ENCODE data around the gene NOS1AP.

The NOS1AP gene

GRCh38 chr1:162359523-162360236, 290.2 kb downstream of the NOS1AP start:
- in situ Hi-C loops (cut with MboI; ENCODE audit: low sequenced_read_pairs): no loop called here

- in situ Hi-C loops (cut with MboI; ENCODE audit: low sequenced_read_pairs): no loop called here
Observed at GRCh38 chr1:162360237-162360873, 290.9 kb downstream of the NOS1AP start.

GRCh38 chr1:162360874-162361260, 291.4 kb downstream of the NOS1AP start:
- in situ Hi-C loops (cut with MboI; ENCODE audit: low sequenced_read_pairs): no loop called here

- in situ Hi-C loops (cut with MboI; ENCODE audit: low sequenced_read_pairs): no loop called here
Observed at GRCh38 chr1:162361349-162361748, 291.9 kb downstream of the NOS1AP start.

- in situ Hi-C loops (cut with MboI; ENCODE audit: low sequenced_read_pairs): no loop called here
Observed at GRCh38 chr1:162363823-162364222, 294.3 kb downstream of the NOS1AP start.

DNA sequence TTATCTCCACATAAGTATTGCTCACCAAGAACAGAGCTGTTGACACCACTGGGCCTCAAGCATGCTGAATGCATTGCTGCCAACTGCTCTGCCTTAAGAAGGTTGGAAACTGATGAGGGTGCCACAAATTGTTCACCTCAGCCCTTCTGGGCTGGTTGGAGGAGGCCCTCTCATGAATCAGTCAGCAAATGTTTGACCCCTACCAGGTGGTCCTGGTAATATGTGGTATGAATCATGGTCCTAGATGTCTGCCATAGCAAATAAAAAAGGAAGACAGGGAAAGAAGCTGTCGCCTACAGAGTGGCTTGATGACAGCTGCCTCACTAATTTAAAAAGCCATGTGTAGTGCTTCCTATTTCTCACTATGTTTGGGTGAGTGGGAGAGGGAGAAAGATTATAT, 295.0 kb downstream of the NOS1AP start:
- in situ Hi-C loops (cut with MboI; ENCODE audit: low sequenced_read_pairs): no loop called here

DNA sequence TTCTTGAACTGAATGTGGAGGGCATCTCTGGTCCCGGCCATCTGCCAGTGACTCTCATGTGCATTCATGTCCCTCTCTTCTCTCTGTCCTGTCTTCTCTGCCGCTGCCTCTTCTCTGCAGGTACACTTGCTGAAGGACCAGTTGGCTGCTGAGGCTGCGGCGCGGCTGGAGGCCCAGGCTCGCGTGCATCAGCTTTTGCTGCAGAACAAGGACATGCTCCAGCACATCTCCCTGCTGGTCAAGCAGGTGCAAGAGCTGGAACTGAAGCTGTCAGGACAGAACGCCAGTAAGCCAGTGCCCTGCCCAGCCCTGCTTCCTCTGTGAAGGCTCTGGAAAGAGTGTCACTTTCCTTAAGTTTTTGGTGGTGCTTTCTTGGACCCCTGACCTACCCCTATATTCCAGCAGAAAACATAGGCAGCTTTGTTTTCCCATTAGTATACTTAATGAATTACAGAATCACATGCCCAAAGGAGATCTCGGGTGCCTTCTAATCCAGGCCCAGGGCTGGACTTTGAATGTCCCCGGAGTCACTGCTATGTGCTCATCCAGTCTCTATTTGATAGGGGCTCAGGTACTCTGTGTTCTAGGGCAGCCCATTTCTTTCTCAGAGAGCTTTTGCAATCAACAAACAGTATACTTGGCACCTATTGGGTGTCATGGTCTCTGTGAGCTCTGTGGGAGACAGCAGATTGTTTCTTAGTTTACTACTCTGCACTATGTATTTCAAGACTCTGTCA, 296.0 kb downstream of the NOS1AP start:
- in situ Hi-C loops (cut with MboI; ENCODE audit: low sequenced_read_pairs): no loop called here

DNA sequence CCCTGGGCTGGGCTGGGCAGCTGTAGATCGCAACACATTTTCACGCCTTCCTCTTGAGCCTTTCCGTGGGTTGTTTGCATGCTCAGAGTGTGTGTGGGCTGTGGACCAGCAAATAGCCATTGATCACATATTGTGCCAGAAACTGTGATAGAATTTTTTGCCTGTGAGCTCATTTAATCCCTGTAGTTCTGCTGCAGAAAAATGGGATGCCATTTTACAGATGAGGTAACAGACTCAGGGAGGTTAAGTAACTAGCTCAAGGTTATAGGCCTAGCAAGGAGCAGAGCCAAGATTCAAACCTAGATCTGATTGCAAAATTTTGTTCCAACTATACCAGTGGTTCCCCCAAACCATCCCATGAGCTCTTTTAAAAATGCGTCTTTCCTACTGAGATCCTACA, 296.7 kb downstream of the NOS1AP start:
- in situ Hi-C loops (cut with MboI; ENCODE audit: low sequenced_read_pairs): no loop called here

DNA sequence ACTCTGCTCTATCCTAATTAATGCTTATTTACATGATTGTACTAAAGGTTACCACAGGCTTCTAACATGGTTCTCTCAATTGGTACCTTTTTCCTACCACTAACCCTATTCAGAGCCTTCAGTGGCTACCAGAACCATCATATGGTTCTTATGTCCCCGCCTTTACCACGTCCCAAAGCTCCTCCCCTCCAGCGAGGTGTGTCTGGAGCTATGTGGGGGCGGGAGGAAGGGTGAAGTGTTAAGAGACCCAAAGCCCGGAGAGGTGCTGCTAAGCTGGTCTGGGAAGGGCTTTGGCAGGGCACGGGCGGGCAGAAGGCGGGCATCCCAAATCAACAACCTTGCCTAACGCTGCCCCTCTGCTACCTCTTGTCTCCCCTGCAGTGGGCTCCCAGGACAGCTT, 297.2 kb downstream of the NOS1AP start:
- in situ Hi-C loops (cut with MboI; ENCODE audit: low sequenced_read_pairs): no loop called here

DNA sequence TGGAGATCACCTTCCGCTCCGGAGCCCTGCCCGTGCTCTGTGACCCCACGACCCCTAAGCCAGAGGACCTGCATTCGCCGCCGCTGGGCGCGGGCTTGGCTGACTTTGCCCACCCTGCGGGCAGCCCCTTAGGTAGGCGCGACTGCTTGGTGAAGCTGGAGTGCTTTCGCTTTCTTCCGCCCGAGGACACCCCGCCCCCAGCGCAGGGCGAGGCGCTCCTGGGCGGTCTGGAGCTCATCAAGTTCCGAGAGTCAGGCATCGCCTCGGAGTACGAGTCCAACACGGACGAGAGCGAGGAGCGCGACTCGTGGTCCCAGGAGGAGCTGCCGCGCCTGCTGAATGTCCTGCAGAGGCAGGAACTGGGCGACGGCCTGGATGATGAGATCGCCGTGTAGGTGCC, 297.6 kb downstream of the NOS1AP start:
- in situ Hi-C loops (cut with MboI; ENCODE audit: low sequenced_read_pairs): no loop called here

DNA sequence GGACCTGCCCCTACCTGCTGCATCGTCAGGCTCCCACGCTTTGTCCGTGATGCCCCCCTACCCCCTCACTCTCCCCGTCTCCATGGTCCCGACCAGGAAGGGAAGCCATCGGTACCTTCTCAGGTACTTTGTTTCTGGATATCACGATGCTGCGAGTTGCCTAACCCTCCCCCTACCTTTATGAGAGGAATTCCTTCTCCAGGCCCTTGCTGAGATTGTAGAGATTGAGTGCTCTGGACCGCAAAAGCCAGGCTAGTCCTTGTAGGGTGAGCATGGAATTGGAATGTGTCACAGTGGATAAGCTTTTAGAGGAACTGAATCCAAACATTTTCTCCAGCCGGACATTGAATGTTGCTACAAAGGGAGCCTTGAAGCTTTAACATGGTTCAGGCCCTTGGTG, 298.3 kb downstream of the NOS1AP start:
- in situ Hi-C loops (cut with MboI; ENCODE audit: low sequenced_read_pairs): no loop called here

DNA sequence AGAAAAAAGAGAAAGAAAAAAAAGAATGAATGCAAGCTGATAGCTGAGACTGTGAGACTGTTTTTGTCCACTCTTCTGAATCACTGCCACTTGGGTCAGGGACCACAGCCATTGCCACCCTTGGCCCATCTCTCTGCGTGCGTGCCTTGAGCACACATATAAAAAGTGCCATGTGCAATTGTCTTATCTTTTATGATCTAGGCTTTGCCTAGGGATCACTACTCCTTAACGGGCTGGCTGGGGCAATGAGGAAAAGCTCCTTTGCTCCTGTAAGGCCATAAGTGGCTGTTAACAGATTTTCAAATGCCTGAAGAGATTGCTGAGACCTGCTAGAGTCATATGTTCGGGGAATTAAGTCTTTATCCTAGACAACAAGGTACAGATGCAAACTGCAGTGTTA, 299.0 kb downstream of the NOS1AP start:
- in situ Hi-C loops (cut with MboI; ENCODE audit: low sequenced_read_pairs): no loop called here

GRCh38 chr1:162369571-162369970, 300.1 kb downstream of the NOS1AP start:
- in situ Hi-C loops (cut with MboI; ENCODE audit: low sequenced_read_pairs): no loop called here

GRCh38 chr1:162370161-162370560, 300.7 kb downstream of the NOS1AP start:
- in situ Hi-C loops (cut with MboI; ENCODE audit: low sequenced_read_pairs): no loop called here

DNA sequence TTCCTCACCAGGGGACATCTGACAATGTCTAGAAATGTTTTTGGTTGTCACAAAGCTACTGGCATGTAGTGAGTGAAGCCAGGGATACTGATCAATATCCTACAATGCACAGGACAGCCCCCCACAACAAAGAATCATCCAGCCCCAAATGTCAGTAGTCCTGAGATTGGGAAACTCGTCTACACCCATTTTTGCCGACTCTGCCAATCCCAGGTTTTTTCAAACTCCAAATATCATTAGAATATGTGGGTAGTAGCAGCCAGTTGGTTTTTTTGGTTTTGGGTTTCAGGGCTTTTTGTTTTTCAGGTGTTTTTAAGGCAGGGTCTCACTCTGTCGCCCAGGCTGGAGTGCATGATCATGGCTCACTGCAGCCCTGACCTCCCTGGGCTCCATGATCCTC, 301.2 kb downstream of the NOS1AP start:
- in situ Hi-C loops (cut with MboI; ENCODE audit: low sequenced_read_pairs): no loop called here

- in situ Hi-C loops (cut with MboI; ENCODE audit: low sequenced_read_pairs): no loop called here
Observed at GRCh38 chr1:162371611-162372010, 302.1 kb downstream of the NOS1AP start.

- in situ Hi-C loops (cut with MboI; ENCODE audit: low sequenced_read_pairs): no loop called here
Observed at GRCh38 chr1:162372159-162373071, 302.9 kb downstream of the NOS1AP start.

GRCh38 chr1:162373072-162373427, 303.6 kb downstream of the NOS1AP start:
- in situ Hi-C loops (cut with MboI; ENCODE audit: low sequenced_read_pairs): no loop called here

GRCh38 chr1:162373541-162374260, 304.2 kb downstream of the NOS1AP start:
- in situ Hi-C loops (cut with MboI; ENCODE audit: low sequenced_read_pairs): no loop called here

DNA sequence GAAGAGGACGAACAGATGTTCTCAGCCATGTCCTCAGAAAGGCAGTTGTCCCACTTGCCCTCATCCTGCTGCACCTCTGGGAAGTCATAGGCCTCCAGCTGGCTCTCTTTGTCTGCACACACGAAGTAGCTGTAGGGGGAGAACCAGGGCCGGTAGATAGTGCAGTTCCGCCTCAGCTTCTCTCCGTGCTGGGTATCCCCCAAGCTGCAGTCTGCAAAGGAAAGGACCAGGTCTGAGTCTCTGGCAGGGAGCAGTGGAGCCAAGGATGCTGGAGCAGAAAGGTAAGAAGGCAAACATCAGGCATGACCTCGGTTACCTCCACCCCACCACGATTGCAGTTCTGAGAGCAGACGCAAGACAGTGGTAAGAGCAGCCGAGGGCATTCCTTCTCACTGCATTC, 304.9 kb downstream of the NOS1AP start:
- in situ Hi-C loops (cut with MboI; ENCODE audit: low sequenced_read_pairs): no loop called here

DNA sequence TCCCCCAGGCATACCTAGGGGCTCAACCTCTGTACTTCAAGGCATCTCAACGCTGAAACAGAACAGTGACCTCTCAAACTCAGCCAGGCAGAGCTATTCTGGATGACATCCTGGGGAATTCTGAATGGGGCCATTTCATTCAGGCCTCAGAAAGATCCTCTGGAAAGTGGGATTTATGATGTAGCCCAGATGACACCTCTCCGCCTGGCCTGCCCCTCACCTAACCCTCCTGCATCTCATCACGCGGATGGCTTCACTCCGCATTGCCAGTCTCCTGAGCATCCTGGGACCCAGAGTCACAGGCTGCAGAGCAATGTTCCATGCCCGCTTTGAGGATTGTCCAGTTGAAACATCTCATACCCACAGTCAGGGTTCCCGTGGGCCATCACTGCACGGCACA, 306.0 kb downstream of the NOS1AP start:
- in situ Hi-C loops (cut with MboI; ENCODE audit: low sequenced_read_pairs): no loop called here

Data from HL-60/S4 treated with retinoic acid at 250 ng/mL for 4 days and 3 days (cell line).